NB4 (cell line): ENCODE data around the gene EFNA4.

ENCODE experiments used
- CTCF ChIP-seq: IDR thresholded peaks from one replicate; pipeline ENCODE4 v1.5.1; 2012; ENCODE audit warnings: low read depth, low read length
- MAX ChIP-seq: IDR thresholded peaks from 2 replicates; pipeline ENCODE4 v1.6.1; 2011; ENCODE audit warnings: low read depth, low read length
- POLR2A ChIP-seq: IDR thresholded peaks from 2 replicates; pipeline ENCODE4 v1.6.1; 2011; ENCODE audit warnings: mild to moderate bottlenecking; ENCODE audit not compliant: insufficient read length; ENCODE audit errors: extremely low read depth

GRCh38 chr1:155015527-155016230 lies 47.9 kb upstream of the EFNA4 start:
- TF ChIP-seq CTCF (no peak), MAX (no peak), POLR2A (no peak)
